Stimulated activated CD4-positive, alpha-beta T cell treated with anti-CD3 and anti-CD28 coated beads, Interleukin-12 subunit alpha, Interleukin-12 subunit beta, amount 100 ng/mL, for 24 hours (primary cell): ENCODE results near the gene BATF.
"Not testable (repeated sequence)": the region's sequence is repeated elsewhere in the genome, so short reads cannot be mapped to it uniquely, and the experiment has no call there.

Experiments used
- DNase-seq, 2 experiments: peaks; one replicate each; pipeline ENCODE4 v3.0.0-alpha.2; 2020; ENCODE audit warnings: low read depth in 2 of 2

The BATF gene, protein sequence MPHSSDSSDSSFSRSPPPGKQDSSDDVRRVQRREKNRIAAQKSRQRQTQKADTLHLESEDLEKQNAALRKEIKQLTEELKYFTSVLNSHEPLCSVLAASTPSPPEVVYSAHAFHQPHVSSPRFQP

DNA sequence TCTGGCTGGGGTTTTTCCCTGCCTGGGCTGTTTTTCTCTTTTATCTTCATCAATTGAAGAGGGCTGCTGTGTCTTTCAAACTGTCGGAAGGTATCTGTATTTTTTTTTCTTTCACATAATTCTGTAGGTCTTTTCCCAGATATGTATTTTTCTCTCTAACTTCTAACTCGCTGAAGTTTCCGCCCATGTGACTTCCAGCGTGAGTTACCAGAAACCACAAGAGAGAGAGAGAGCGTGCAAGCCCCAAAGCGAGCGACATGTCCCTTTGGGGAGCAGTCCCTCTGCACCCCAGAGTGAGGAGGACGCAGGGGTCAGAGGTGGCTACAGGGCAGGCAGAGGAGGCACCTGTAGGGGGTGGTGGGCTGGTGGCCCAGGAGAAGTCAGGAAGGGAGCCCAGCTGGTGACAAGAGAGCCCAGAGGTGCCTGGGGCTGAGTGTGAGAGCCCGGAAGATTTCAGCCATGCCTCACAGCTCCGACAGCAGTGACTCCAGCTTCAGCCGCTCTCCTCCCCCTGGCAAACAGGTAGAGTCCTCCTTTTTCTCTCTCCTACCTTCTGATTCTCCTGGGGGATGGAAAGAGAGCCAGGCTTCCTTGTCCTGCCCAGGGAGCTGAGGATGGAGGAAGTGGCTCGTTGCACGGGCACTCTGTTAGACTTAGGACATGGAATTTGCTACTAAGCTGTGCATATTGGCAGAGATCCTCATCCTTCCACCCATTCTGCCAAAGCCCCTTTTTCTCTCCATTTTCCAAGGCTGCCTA, at the start of gene BATF:
TSS of gene BATF (plus strand) at position 246 of the 759 bp plus-strand sequence. CDS start at position 460, 214 bp downstream.
- peak; percentile 62 to 63 for DNase-seq

DNA sequence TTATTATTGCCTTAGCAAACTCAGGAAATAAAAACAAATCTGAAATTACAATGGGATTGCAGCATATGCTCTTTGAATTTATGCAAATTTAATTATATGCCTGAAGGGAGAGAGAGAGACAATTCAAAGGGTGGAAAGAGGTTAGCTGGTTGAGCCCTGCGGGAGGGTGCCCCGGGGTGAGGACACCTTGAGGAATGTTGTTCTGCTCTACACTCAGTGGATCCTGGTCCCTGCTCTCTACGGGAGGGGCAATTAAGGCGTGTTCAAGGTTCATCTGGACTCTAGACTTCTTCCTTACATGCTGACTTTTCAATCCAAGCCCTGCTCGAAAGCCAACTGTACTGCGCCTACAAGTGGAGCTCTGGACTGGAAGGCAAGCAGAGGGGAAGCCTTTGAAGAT, 48.1 kb upstream of the BATF start:
- not testable (repeated sequence) for DNase-seq

DNA sequence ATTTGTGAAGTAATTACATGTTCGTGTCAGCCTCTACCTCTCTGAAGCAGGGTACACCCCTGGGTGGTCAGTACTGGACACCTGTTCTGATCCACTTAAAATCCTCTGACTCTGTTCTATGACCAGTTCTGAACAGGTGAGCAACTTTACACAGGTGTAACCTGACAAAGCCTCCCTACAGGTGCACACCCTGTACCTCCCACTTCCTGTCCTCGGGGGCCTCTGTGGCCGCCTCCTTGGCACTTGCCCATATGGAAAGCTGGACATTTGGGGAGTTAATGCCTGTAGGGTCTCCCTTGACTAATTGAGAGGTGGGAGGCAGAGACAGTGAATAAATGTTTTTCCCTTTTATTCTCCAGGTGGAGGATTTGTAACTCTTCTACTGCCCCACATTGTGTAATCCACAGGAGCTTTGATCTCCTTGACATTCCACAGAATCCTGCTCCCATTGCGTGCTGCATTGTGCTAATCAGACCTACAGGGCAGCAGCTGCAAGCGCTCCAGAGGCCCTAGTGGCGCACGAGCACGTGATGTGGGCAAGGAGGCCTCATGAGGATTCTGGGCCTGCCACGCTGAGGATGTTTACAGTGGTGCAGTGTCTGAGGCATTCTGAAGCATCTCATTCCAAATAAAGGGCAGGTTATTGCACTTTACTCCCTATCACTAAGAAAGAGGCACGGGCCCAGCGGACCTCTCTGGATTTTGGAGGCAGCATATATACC, 45.8 kb upstream of the BATF start:
- DNase-seq: no peak

- DNase-seq: no peak
Measured at GRCh38 chr14:75477881-75478280, 44.4 kb upstream of the BATF start.

DNA sequence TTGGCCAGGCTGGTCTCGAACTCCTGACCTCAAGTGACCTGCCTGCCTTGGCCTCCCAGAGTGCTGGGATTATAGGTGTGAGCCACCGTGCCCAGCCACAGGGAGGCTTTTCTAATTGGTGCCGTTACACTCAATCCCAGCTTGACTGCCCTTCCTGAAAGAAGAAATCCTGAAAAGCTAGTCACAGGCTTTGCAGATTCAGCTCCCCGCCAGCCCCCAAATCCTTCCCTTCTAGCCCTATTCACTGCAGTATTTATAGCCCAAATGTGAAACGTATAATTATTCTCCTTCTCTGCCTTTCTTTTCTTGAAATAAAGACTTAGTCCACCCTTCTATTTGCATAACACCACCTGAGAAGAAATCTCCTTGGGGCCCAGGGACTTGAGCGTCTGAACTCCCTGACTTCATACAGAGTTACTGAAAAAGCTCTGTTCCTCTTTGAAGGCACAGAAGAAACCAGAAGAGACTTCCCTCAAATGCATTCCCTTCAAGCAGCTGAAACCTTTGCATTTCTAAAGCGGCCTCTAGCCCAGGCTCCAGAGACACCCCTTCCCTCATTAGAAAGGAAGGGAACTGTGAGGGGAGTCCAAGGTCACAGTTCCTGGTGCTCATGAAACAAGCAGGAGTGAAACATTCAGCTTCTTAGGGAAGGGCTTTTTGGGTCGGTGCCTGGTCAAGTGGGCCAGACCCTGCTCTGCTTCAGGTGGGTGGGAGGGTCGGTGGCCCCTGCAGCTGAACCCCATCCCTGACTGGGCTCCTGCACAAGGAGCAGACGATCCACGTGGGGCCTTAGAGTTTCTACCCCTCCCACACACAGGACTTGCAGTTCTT, 42.3 kb upstream of the BATF start:
- no peak for DNase-seq

DNA sequence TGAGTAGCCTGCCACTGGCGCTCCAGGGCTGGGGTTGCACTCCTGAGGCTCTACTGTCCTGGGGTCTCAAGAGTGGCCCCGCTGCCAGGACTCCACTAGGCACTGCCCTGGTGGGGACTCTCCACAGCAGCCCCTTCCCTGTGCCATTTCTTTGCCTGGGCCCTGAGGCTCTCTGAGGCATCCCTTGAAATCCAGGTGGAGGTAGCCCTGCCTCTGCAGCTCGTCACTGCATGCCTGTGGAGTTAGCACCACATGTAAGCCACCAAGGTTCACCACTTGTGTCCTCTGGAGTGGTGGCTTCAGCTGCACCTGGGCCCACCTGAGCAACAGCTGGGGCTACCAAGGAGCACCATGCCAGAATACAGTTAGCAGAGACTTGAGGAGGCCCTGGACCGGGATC, 39.9 kb upstream of the BATF start:
- no peak for DNase-seq

- DNase-seq: no peak
Measured at GRCh38 chr14:75484711-75485429, 37.4 kb upstream of the BATF start.

GRCh38 chr14:75486318-75486717, 36.0 kb upstream of the BATF start:
- no peak for DNase-seq

DNA sequence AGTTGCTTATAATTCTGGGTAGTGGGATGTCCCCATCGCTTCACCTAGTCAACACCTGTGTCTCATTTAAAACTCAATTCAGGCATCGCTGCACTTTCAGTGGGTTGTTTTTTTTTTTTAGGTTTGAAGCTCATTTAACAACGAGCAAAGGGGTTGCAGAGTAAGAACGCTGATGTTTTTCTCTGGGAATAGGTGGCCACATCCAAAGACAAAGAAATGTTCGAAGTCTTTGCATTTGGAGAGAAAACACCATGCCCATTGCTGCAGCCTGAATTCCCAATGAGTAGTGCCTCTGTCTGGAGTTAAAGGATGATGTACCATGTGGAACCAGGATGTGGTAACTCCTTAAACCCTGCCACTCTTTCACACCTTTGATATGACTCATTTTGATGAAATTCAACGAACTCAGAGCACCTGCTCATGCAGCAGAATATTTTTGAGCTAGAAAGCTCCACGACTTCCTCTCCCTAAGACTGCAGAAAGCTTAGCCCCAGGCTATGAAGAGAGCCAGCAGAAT, 35.1 kb upstream of the BATF start:
- DNase-seq: no peak

- no peak for DNase-seq
Measured at GRCh38 chr14:75489480-75489837, 32.8 kb upstream of the BATF start.

- no peak for DNase-seq
Measured at GRCh38 chr14:75491376-75491978, 30.8 kb upstream of the BATF start.

DNA sequence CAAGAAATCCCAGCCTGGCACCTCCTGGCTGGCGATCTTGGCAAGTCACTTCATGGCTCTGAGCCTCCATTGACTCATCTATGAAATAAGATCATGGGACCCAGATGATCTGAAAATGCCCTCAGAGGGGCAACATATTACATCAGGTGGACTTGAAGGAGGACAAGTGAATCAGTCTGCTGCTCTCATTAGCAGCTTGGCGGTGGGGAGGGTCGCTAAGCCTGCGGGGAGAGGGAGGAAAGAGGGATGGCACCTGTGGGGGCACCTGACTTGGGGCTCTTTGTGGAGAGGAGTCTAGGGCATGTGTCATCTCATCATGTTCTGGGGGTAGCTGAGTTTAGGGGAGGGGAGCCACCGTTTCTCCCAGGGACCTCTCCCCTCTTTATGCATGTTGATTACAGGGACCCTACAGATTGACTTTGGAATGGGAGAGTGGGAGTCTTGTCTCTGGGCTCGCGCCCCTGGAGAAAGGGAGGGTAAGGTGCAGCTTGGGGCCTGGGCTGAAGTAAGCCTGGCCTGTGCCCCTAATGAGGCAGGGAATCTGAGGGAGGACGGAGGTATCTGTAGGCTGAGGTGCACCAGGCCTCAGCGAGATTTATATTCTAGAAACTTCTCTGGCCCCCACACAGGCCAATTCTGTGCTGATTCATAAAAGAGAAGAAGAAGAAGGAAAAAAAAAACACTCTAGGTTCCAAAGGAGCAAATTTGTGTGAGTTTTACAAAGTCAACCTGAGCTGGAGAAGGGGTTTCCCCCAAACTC, 29.3 kb upstream of the BATF start:
- no peak for DNase-seq

DNA sequence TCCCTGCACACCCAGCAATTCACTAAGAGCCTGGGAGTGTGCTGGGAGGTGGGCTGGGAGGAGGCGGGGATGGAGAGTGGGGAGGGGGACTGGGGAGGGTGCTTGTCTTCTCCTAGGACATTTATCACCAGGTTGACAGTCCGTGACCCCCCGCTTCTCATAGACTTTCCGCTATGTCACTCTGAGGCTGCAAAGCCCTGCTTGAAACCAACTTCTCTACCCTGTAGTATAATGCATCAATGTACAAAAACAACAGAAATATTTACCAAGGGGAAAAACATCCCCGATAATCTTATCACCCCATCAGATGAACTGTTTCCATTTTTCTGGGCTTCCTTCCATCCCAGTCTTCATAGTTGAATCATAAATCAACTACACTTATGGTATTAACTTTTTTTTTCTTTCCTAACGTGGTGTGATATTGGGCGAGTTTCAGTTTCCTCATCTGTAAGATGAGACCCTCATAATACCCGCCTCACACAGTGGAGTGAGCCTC, 28.6 kb upstream of the BATF start:
- no peak for DNase-seq

GRCh38 chr14:75494896-75495295, 27.4 kb upstream of the BATF start:
- no peak for DNase-seq

- no peak for DNase-seq
Measured at GRCh38 chr14:75495399-75495798, 26.9 kb upstream of the BATF start.

DNA sequence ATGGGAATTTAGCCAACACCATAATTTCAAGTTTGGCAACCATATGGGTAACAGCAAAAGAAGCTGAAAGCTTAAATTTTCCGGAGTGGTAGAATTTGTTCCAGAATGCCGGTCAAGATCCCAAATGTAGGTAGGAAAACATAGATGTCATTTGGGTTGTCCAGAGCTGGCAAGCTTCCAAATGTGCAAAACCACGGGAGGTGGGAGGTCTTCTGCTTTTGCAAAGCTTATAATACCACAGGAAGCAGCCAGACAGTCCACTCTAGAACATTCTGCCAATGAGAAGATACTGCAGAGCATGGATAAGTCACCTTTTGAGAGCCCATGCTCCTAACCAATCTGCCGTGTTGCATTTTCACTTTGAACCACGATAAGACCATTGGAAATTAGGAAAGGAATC, 26.4 kb upstream of the BATF start:
- DNase-seq: no peak

- DNase-seq: no peak
Measured at GRCh38 chr14:75496755-75497154, 25.5 kb upstream of the BATF start.

DNA sequence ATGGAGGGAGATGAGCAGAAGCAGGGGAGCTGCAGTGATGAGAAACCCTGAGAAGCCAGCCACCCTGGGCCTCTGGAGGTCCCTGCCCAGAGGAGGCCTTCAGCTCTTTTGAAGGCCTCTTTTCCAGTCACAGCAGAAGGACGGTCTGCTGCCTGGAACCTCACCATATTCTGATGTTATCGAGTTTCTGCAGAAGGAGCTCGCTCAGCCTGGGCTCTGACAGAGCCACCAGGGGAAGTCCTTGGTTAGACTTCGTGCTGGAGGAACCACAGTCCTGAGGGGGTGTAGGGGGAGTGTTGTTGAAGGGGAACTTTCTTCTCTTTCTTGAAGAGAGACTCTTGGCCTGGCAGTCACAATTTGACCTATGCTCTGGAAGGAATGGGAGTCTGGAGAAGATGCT, 25.1 kb upstream of the BATF start:
- no peak for DNase-seq

DNA sequence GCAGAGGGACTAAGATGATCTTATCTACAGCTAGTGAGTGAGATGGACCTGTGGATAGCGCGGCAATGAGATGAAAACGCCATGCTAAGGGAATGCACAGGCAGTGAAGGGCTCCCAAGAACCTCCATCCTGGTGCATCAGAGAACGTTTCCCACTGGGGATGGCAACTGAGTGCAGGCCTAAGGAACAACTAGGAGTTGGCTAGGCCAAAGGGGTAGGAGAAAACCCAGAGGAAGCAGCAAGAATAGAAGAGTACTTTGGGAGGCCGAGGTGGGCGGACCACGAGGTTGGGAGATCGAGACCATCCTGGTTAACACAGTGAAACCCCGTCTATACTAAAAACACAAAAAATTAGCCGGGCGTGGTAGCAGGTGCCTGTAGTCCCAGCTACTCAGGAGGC, 24.6 kb upstream of the BATF start:
- no peak for DNase-seq
